DMS79 (cell line): ENCODE data around the gene GADD45GIP1.
A peak's percentile ranks its signal among the peaks of the same experiment; 100 is the strongest.

ENCODE experiments used
- DNase-seq: peaks from one replicate; lab custom pipeline; 2025; lab: John Stamatoyannopoulos, UW

The GADD45GIP1 gene

GRCh38 chr19:12956446-12957388, at the start of gene GADD45GIP1:
Gene GADD45GIP1, minus strand, starts transcription at chr19:12957223. Its CDS starts 11 bp downstream, at chr19:12957212.
- peak; percentile 85 for DNase-seq

DNA sequence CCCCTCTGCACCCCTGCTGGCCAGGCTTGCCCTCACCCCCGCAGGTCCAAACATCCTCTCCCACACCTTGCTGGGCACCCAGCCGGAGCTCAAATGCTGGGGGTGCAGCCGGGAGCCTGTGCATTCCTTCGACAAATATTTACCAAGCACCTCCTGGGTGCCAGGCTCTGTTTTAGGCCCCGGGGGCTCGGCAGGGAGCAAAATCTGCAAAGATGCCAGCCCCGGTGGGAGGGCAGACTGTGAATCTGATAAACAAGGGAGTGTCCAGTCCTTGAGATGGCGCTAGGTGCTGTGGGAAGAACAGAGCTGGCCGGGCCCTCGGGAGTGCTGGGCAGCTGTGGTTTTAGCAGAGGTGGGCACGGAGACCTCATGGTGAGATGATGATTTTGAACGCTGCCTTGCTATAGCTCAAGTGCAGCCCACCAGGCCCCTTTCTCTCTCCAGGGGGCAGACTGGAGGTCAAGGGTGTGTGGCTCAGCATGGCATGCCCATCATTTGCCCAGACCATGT, 48.9 kb upstream of the GADD45GIP1 start:
- no peak for DNase-seq

DNA sequence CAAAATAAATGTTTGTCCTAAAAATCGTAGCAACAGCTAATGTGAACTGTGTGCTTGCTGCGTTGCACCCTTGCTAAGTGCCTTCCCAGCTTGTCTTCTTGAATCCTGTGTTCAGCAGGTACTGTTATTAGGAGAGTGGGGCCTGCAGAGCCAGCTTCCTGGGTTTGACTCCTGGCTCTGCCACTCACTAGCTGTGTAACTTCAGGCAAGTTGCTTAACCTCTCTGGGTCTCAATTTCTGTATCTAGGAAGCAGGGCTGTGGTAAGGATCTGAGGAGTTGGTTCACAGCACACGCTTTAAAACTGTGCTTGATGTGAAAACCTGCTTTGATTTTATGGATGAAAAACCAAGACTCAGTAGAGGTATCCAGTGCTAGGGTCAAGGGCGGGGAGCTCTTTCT, 48.2 kb upstream of the GADD45GIP1 start:
- no peak for DNase-seq

- no peak for DNase-seq
These were observed 47.2 kb upstream of the GADD45GIP1 start for GRCh38 chr19:13004273-13004672.

GRCh38 chr19:13003081-13003480, 46.1 kb upstream of the GADD45GIP1 start:
- DNase-seq = no peak

- DNase-seq = no peak
These were observed 45.3 kb upstream of the GADD45GIP1 start for GRCh38 chr19:13002166-13002898.

DNA sequence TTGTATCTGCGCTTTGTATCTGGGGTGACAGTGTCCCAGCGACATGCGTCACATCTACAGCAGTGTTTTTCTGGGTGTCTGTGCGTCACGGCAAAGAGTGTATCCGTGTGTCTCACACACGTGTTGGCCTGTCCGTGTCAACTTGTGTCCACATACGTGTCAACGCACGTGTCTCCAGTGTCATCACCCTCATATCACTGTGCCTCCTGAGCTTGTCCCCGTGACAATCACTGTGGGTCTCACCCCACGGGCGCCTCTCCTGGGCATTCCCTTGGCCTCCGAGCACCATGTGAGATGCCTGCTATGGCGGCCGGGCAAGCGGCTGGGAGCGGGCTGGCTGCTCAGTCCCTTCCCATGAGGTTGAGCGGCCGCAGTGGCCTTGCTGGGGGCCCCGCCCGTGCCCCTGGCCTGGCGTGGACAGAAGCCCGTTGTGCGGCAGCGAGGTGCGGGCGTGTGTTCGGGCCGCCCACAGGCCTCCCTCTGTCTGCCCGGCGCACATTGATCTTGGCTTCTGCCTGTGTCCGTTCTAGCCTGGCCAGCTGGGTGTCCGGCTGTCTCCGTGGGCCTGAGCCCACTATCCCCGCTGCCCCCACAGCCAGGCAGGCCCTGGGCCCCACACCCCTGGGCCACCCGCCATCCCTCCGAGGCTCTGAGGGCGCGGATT, 44.6 kb upstream of the GADD45GIP1 start:
- no peak for DNase-seq

GRCh38 chr19:13001166-13001501, 44.1 kb upstream of the GADD45GIP1 start:
- DNase-seq = no peak

DNA sequence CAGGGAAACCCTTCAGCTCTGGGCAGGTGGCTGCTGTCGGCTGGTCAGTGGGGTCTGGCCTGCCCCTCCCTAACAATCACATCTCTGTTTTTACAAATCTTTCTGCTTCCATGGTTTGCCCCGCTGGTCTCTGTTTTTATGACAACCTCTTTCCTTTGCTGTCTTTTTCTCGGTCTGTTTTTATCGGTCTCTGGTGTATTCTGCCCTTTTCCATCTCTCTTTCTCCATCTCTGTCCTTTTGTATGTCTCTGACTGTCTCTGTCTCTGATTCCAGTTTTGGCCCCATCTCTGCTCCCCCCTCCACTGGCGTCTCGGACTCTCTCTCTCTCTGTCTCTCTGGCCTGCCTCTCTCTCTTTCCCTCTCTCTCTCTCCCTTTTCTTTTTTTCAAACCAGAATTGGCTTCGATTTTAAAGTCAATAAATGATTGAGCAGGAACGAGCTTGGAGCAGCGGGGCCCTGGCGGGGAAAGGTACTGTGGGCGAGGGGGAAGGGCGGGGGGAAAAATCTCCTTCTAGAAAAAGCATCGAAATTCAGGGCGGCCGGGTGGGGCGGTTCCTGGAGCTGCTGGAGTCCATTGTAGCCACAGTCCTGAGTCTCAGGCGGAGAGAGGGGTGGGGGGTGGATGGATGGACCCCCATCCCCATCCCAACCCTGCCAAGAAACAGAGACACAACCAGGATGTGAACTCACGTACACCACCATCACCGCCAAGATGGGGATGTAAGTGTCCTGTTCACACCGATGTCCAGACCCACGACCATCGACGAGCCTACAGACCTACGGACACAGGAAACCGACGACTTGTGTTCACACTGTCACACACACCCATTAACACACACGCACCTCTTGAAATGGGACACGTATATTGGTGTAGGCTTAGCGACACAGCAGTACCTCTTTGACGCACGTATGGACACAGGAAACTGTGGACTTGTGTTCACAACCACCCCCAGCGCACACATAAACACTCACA, 41.2 kb upstream of the GADD45GIP1 start:
- DNase-seq = no peak

GRCh38 chr19:12997179-12997966, 40.4 kb upstream of the GADD45GIP1 start:
- DNase-seq = no peak

DNA sequence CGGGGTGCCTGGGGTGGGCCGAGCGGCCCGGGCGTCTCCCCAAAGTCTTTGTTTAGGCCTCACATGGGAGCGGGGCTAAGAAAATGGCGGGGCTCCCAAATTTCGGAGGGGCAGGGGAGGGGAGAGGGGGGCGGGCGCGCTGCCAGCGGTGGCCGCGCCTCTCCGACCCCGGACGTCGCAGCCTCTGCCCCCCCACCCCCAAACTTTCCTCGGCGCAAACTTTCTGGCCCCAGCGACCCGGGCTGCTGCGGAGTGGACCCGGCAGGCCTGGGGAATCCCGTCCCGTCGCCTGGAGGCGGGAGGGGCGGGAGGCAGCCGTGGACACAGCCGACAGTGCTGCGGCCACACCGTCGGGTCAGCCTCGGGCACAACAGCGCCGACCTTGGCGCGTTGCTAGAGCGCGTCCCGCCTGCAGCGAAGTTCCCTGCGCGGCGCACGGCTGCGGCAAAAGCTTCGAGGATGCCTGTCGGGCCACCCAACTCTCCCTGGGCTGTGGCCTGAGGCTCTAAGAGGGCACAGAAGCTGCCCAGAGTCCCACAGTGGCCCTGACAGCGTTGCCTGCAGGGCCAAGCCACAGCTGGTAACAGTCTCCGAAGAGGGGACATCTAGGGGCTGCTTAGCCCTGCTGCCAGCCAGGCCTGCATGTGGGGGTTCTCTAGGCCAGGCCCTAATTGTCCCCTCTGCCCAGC, 39.5 kb upstream of the GADD45GIP1 start:
- no peak for DNase-seq

DNA sequence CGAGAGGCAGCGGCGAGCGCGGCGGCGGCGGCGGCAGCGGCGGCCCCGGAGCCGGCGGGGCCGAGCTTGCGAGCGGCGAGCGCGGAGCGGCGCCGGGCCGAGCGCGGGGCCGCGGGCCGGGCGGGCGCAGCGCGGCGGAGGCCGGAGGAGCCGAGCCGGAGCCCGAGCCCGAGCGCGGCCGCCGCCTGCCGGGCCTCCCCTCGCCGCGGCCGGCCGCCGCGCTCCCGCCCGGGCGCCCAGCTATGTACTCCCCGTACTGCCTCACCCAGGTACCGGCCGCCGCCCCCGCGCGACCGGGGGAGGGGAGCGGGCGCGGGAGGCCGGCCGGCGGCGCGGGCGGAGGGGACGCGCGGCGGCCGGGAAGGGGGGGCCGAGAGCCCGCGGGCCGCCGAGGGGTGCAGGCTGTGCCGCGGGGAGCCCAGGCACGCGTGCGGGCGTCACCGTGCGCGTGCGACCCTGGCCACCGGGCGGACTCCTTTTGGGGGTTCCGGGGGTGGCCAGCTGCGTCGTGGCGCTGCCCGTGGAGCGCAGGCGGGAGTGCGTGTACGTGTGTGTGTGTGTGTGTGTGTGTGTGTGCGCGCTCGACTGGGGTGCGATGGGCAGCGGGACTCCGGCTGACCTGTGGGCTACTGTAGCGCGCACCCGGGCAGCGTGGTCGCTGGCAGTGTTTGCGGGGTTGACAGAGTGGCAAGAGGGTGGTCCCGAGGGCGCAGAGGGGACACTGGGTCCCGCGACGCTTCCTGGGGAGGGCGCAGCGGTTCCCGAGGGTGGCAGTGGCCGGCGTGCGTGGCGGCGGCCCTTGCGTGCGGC, 38.8 kb upstream of the GADD45GIP1 start:
- DNase-seq = no peak

- no peak for DNase-seq
These were observed 37.9 kb upstream of the GADD45GIP1 start, which contains the start of gene NFIX for GRCh38 chr19:12994701-12995595. Gene NFIX, plus strand, starts transcription at chr19:12995475. Its CDS starts 363 bp downstream, at chr19:12995838.

- DNase-seq = no peak
These were observed 36.5 kb upstream of the GADD45GIP1 start for GRCh38 chr19:12993562-12993961.

- no peak for DNase-seq
These were observed 35.7 kb upstream of the GADD45GIP1 start for GRCh38 chr19:12992729-12993128.

GRCh38 chr19:12991296-12991695, 34.3 kb upstream of the GADD45GIP1 start:
- DNase-seq = no peak

DNA sequence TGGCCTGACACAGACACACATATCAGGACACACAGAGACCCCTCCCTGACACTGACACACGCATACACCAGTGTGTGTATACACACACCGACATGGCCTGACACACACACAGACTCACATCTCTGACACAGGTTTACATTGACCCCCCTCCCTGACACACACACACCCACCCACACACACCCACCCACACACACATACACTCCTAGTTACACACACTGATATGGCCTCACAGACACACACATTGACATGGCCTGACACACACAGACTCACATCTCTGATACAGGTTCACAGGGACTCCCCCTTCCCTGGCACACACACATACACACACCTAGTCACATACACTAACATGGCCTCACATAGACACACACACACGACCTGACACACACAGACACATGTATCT, 33.8 kb upstream of the GADD45GIP1 start:
- no peak for DNase-seq

GRCh38 chr19:12990431-12990830, 33.4 kb upstream of the GADD45GIP1 start:
- DNase-seq = no peak
